AG04450 (cell line): ENCODE measurements around the gene SLC36A2. TPM values are rescaled to one million over a fixed set of nuclear protein-coding genes. Genes with fewer than 3 reads are reported as not detected.

ENCODE experiments used
- CTCF ChIA-PET: fragments of 300-600, 350-600 bp; formaldehyde crosslinking; extraction: SDS; loops from one replicate; lab custom pipeline; 2022; ENCODE audit warnings: antibody characterized with exemption, inconsistent platforms; lab: Charles Lee
- POLR2A ChIA-PET: fragments of 350-600 bp; formaldehyde crosslinking; extraction: SDS; loops from one replicate; lab custom pipeline; 2021; ENCODE audit warnings: antibody characterized with exemption, inconsistent platforms; lab: Yijun Ruan, JAX
- DNase-seq: peaks from one replicate; pipeline ENCODE4 v3.0.0-alpha.2; 2011; ENCODE audit warnings: low read depth, low spot score
- H3K27ac ChIP-seq: one replicate; pipeline ENCODE4 v1.5.1; 2012; ENCODE audit warnings: low read depth, low read length, control low read depth
- H3K27me3 ChIP-seq: one replicate; pipeline ENCODE4 v1.6.0; 2012; ENCODE audit warnings: low read length; ENCODE audit not compliant: control insufficient read depth, insufficient read depth
- H3K4me3 ChIP-seq: 2 replicates; pipeline ENCODE4 v1.5.1; 2011; ENCODE audit warnings: mild to moderate bottlenecking, low read depth, low read length, control low read depth
- H3K9me3 ChIP-seq: 2 replicates; pipeline ENCODE4 v1.5.1; 2012; ENCODE audit warnings: low read length; ENCODE audit not compliant: control insufficient read depth, insufficient read depth
- polyA plus RNA-seq: library from polyadenylated mRNA; depleted of rRNA; stranded (reverse); fragments of >200 nt; gene quantifications from 2 replicates; pipeline ENCODE4 v1.2.3, GENCODE V29; 2011
- TF ChIP-seq, protein P1 (sequence below): IDR thresholded peaks from 2 replicates; pipeline ENCODE4 v1.5.1; 2011; ENCODE audit warnings: low read depth, low read length, control low read depth, inconsistent platforms

The SLC36A2 gene
- polyA plus RNA-seq, 1 experiment, result not detected

DNA sequence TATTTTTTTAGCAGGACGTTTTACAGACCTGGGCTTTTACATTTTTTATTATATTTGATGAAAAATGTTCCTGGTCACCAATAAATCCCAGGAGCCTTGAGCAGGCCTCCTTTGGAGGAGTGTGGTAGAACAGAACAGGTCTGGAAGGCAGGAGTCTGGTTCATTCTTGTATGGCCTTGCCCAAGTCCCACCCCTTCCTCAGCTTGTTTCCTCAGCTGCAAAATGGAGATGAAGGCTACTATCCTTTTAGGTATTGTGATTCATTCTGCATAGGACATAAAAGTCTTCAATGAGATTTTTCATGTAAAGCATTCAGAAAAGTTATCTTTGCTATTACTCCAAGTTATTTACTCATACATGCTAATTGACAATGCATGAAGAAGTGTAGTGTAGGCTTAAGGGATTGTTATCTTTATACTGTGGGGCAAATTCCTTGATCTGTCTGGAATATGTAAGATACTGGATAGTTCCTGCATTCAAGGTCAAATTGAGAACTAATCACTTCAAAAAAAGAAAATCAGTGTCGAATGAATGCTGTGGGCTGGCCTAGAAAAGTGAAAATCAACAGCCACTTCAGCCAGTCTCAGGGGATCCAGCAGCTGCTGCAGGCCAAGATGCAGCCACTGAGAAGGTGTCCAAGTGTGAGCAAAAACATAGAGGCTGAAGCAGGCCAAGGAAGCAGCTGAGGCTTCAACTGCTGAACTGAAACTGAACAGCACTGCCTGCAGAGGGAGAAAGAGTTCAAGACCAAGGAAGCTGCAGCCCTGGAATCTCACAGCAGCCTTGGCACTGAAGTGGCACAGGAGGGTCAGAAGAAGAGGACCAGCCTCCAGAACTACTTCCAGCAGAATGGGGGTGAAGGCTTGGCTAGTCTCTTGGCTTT, 28.3 kb downstream of the SLC36A2 start:
- TF ChIP-seq, protein P1, sequence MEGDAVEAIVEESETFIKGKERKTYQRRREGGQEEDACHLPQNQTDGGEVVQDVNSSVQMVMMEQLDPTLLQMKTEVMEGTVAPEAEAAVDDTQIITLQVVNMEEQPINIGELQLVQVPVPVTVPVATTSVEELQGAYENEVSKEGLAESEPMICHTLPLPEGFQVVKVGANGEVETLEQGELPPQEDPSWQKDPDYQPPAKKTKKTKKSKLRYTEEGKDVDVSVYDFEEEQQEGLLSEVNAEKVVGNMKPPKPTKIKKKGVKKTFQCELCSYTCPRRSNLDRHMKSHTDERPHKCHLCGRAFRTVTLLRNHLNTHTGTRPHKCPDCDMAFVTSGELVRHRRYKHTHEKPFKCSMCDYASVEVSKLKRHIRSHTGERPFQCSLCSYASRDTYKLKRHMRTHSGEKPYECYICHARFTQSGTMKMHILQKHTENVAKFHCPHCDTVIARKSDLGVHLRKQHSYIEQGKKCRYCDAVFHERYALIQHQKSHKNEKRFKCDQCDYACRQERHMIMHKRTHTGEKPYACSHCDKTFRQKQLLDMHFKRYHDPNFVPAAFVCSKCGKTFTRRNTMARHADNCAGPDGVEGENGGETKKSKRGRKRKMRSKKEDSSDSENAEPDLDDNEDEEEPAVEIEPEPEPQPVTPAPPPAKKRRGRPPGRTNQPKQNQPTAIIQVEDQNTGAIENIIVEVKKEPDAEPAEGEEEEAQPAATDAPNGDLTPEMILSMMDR, result peak; percentile 24; the same call in 1 of the 2 replicates
- DNase-seq, result no peak
- ChIA-PET POLR2A (no interaction called here), CTCF (interaction anchor here (1.1 to 3.7 kb wide), 5 partner anchors 186 to 452 kb away, joined by 3 to 33 read pairs (median 7); no protein-coding TSS in a partner anchor)
- Histone ChIP-seq H3K4me3 (no peak overlapping the region), H3K27ac (no peak overlapping the region), H3K27me3 (no peaks in the 10 kb centered on the region), H3K9me3 (no peaks in the 10 kb centered on the region)

- DNase-seq, result no peak
- ChIA-PET POLR2A (no interaction called here), CTCF (interaction anchor here (1.2 to 3.7 kb wide), 5 partner anchors 181 to 453 kb away, joined by 3 to 33 read pairs (median 14); no protein-coding TSS in a partner anchor)
- Histone ChIP-seq H3K27ac (no peak overlapping the region), H3K9me3 (no peaks in the 10 kb centered on the region), H3K4me3 (no peak overlapping the region), H3K27me3 (no peaks in the 10 kb centered on the region)
- TF ChIP-seq, protein P1, result no peak
Measured at GRCh38 chr5:151317871-151318270, 29.5 kb downstream of the SLC36A2 start.

DNA sequence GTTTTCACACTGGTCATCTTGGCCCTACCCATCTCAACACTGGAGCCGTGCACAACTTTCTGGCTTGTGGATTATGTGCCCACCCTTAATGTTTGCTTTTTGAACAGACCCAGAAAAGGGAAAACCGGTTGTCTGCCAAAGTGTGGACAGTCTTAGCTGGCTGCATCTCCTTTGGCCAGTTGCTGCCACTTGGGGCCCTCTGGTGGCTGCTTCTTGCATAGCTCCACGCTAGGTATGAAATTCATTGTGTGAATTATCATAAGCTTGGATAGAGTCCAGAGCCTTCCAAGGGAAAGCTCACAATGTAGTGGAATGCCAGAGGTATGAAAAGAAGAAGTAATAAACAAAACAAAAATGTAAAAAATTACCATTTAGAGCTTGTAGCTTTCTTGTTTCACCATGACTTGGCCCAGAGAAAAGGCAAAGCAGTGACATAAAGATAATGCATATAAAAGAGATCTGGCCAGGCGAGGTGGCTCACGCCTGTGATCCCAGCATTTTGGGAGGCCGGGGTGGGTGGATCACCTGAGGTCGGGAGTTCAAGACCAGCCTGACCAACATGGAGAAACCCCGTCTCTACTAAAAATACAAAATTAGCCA, 31.3 kb downstream of the SLC36A2 start:
- ChIA-PET POLR2A (interaction anchor here (1.1 kb wide), 1 partner anchor 64 kb away, joined by 3 read pairs; the partner anchor contains the start of gene GM2A), CTCF (interaction anchor here (0.6 to 3.7 kb wide), 40 partner anchors 9 to 510 kb away, joined by 3 to 33 read pairs (median 4); partner anchors contain the start of genes ANXA6, GM2A and SLC36A1)
- H3K27ac ChIP-seq, result no peak overlapping the region
- no peak overlapping the region for H3K4me3 ChIP-seq
- H3K27me3 ChIP-seq, result no peaks in the 10 kb centered on the region
- TF ChIP-seq, protein P1, result peak; percentile 95
- H3K9me3 ChIP-seq, result no peaks in the 10 kb centered on the region
- DNase-seq, result peak; percentile 26

- TF ChIP-seq, protein P1, result no peak
- no peaks in the 10 kb centered on the region for H3K27me3 ChIP-seq
- H3K27ac ChIP-seq, result no peak overlapping the region
- ChIA-PET POLR2A (no interaction called here), CTCF (interaction anchor here (0.7 to 1.5 kb wide), 3 partner anchors 198 to 339 kb away, joined by 3 to 9 read pairs (median 5); no protein-coding TSS in a partner anchor)
- no peak overlapping the region for H3K4me3 ChIP-seq
- no peak for DNase-seq
- no peaks in the 10 kb centered on the region; the same call in 1 of the 2 replicates for H3K9me3 ChIP-seq
Measured at GRCh38 chr5:151313357-151313756, 34.0 kb downstream of the SLC36A2 start.
